ENCODE measurements around the gene LPIN1.

GRCh38 chr2:11810237-11810977, 64.0 kb downstream of the LPIN1 start:
- TF ChIP-seq CTCF (IDR thresholded peaks at IDR 0.05; ENCODE audit: low read depth, low read length) (no peak), EZH2phosphoT487 (IDR thresholded peaks at IDR 0.05; ENCODE audit: low read depth) (no peak)

Measured in OCI-LY3 (cell line).